Subcutaneous adipose tissue (tissue), 4 donors: ENCODE data around the gene SMPD1. TPM values are rescaled to one million over a fixed set of nuclear protein-coding genes. Genes with fewer than 3 reads are reported as not detected.

ENCODE experiments used
- total RNA-seq, 4 donors: library from RNA; depleted of rRNA; stranded (reverse); fragments of >200 nt; gene quantifications; one replicate each; pipeline ENCODE4 v1.1.0, GENCODE V29; 2016
- TF ChIP-seq, protein P1 (sequence below): fragments of 450-650 bp; IDR thresholded peaks from one replicate; pipeline ENCODE4 v1.5.1; 2016; ENCODE audit warnings: low read depth, mild to moderate bottlenecking, control low read depth, antibody characterized with exemption, moderate library complexity

SMPD1 gene
- total RNA-seq, 4 donors from 2014 or later: 21.2 to 47.1 (median 25.8) TPM

DNA sequence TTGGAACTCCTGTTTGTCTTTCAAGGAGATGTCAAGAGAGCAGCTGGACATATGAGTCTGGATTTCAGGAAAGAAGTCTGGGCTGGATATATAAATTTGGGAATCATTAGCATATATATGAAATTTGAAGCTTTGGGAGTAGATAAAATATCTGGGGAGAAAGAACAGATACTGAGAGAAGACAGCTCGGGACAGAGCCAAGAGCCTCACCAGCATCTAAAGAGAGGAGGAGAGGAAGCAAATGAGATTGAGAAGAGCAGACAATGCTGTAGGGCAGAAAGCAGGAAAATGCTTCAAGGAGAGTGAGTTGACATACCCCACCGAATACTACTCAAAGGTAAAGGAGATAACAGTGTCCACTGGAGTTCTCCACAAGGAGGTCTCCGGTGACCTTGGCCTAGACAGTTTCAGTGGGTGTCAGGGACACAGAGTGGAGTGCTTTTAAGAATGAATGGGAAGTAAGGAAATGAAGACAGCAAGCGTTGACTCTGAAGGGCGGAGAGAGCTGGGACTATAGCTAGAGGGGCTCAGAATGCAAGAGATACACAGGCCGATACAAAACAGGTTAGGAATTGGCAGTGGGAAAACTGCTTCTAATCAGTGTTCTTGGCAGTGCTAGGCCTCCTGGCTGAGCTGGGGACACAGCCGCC lies 27.8 kb downstream of the SMPD1 start:
- TF ChIP-seq, protein P1, sequence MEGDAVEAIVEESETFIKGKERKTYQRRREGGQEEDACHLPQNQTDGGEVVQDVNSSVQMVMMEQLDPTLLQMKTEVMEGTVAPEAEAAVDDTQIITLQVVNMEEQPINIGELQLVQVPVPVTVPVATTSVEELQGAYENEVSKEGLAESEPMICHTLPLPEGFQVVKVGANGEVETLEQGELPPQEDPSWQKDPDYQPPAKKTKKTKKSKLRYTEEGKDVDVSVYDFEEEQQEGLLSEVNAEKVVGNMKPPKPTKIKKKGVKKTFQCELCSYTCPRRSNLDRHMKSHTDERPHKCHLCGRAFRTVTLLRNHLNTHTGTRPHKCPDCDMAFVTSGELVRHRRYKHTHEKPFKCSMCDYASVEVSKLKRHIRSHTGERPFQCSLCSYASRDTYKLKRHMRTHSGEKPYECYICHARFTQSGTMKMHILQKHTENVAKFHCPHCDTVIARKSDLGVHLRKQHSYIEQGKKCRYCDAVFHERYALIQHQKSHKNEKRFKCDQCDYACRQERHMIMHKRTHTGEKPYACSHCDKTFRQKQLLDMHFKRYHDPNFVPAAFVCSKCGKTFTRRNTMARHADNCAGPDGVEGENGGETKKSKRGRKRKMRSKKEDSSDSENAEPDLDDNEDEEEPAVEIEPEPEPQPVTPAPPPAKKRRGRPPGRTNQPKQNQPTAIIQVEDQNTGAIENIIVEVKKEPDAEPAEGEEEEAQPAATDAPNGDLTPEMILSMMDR: no peak

DNA sequence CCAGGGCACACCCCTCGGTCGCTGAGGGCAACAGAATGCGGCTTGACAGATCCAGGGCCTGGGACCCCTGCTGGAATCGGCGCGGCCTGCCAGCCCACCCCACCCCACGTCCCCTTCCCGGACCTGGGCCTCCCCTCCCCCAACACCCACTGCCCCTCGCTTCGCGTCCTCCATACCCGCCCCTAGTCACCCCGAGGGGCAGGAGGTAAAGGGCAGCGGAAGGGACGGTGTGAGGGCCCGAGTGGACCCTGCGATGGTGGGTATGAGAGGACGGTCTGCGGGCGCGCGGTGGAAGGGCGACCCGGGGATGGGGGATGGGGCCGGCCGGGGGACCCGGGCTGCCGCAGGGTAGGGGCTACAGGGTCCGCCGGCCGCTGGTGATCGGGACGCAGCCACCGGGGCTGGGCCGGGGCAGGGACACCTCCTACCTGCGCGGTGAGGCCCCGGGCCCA lies 28.3 kb downstream of the SMPD1 start:
- TF ChIP-seq, protein P1: no peak

DNA sequence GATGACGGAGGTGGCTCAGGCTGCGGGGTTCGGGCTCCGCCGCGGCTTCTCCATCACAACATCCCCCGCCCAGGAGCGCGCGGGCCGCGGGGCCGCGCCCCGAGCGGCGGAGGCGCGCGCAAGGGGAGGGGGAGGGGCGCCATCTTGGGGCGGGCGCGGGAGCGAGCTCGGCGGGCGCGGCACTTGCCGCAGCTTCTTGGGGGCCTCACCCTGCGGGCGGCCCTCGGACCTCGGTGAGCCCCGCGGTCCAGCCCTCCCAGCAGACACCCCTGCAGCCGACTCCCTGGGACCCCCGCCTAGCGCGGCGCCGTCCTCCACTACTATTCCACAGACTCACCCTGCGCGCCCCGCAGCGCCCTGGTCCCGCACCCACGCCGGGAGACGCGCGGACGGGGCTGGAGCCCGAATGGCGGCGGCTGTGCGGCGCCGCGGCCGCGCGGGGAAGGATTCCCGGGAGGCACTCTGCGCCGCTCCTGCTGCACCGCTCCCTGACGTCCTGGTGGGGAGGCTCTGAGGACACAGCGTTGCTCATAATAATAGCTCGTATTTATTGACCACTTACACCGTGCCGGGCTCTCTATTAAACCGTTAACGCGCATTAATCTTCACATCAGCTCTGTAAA lies 28.8 kb downstream of the SMPD1 start, which contains the start of gene APBB1:
TSS of gene APBB1 (minus strand) at position 86 of the 623 bp plus-strand sequence. CDS start 7,747 bp downstream, outside the sequence.
- TF ChIP-seq, protein P1: no peak

DNA sequence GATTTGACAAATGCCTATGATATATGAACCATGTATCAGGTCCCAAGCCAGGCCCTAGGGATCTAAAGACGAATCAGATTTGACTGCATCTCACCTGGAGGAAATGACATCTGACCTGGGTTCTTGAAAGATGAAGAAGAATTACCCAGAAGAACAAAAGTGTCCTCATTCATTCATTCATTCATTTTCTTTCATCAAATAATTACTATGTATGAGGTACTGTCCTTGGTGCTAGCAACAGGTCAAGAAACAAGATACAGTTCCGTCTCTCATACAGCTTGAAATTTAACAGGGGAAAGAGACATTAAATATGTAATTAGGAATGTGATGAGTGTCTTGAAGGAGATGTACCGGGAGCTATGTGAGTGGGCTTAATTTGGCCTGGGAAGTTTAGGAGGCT lies 30.4 kb downstream of the SMPD1 start:
- TF ChIP-seq, protein P1: no peak

DNA sequence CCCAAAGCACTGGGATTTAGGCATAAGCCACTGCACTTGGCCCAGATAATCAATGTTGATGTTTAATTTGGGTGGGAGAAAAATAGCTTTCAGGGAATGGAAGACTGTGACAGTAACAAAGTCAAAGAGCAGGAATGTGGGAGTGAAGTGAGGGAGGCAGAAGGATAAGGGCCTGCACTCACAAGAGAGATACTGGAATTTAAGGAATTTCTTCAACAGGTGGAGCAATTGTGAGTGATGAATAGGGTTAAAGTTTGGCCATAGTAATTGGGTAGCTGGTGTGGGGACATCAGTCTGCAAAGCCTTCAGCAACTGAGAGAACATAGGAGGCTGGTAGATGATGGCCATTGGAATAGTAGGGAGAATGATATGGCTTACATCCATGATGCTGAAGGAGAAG lies 37.2 kb downstream of the SMPD1 start:
- TF ChIP-seq, protein P1: no peak

DNA sequence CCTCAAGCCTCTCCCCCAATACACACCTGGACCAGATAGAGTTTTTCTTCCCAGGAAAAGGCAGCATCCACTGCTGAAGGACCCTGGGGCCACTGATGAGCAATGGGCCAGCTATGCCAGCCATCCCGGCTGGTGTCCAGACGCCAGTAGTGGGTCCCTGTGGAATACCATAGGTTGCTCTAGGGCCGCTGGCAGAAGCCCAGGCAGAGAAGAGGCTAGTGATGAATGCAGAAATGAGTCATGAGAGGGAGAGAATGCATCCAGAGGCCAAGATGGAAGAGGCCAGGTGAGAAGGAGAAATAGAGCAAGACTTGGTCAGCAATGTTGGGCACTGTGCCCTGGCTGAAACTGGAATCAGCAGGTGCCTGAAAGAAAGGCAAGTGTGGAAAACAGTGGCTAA lies 41.6 kb downstream of the SMPD1 start:
- TF ChIP-seq, protein P1: no peak

DNA sequence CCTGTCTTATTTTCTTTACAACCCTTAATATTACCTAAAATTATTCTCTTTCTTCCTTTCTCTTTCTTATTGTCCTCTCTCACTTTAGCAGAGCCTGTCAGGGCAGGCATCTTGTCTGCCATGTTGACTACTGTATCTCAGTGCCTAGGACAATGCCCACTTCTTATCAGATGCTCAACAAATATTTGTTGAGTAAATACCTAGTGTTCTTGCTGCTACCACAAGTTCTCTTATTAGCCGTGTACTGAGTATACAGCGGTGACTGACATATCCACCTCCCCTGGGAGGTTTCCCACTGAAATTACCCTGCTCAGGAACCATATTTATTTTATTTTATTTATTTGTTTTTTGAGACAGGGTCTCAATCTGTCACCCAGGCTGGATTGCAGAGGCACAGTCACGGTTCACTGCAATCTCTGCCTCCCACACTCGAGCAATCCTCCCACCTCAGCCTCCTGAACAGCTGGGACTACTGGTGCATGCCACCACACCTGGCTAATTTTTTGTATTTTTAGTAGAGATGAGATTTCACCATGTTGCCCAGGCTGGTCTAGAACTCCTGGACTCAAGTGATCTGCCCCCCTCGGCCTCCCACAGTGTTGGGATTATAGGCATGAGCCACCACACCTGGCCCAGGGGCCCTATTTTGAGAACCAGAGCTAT lies 43.9 kb downstream of the SMPD1 start:
- TF ChIP-seq, protein P1: no peak
